Measurements from ENCODE around the gene SCD5. TPM values are rescaled to one million over a fixed set of nuclear protein-coding genes. Genes with fewer than 3 reads are reported as not detected.

Gene SCD5
- total and polyA plus RNA-seq, 2 of the 4 experiments (the other 2 are of a cell fraction) = 12.4 to 13.5 TPM

- in situ Hi-C loops (cut with MboI; ENCODE audit: low sequenced_read_pairs) = no loop called here
Measured at GRCh38 chr4:82601242-82602015, 197.2 kb downstream of the SCD5 start.

More at GRCh38 chr4:82601242-82602015, 197.2 kb downstream of the SCD5 start:
- intact Hi-C loops (cut with micrococcal nuclease) = no loop called here
- Histone ChIP-seq H3K4me1 (ENCODE audit: control insufficient read depth, insufficient read depth, low read length) (no peaks in the 10 kb centered on the region), H3K27me3 (ENCODE audit: control insufficient read depth, insufficient read depth, low read length) (peaks cover 25% of the 10 kb centered on the region), H2AFZ (replicated peaks; ENCODE audit: low read length, poor library complexity) (no peak overlapping the region), H3K79me1 (ENCODE audit: low read depth in 1 of 2, low read length in 2 of 2) (no peaks in the 10 kb centered on the region), H4K8ac (ENCODE audit: low read depth in 2 of 2, low read length in 2 of 2) (no peak overlapping the region), H2BK20ac (ENCODE audit: low read depth, low read length) (no peak overlapping the region), H4K91ac (ENCODE audit: insufficient read depth, low read depth, low read length) (no peak overlapping the region), H3K9me3 (ENCODE audit: control insufficient read depth, insufficient read depth, low read length) (no peaks in the 10 kb centered on the region), H3K18ac (ENCODE audit: low read depth, low read length) (no peak overlapping the region), H3K27ac (ENCODE audit: insufficient read depth, low read length) (no peak overlapping the region), H2BK15ac (ENCODE audit: low read depth, low read length) (no peak overlapping the region), H3K14ac (replicated peaks; ENCODE audit: low read depth, low read length) (no peak overlapping the region), H3K9me1 (ENCODE audit: insufficient read depth, low read length) (0 out of 2 replicates have a peak, but pooled peaks cover 4% of the 10 kb centered on the region), H3K4ac (ENCODE audit: low read depth, low read length) (no peak overlapping the region), H2AK9ac (replicated peaks; ENCODE audit: low read depth, low read length, poor library complexity) (no peak overlapping the region), H2BK120ac (ENCODE audit: low read depth, low read length) (no peak overlapping the region), H3K23ac (ENCODE audit: low read depth, low read length) (no peak overlapping the region), H2BK5ac (ENCODE audit: low read depth, low read length, poor library complexity, severe bottlenecking) (no peak overlapping the region), H3K4me3 (ENCODE audit: insufficient read depth, low read depth, low read length) (no peak overlapping the region), H2AK5ac (ENCODE audit: low read depth, low read length) (no peak overlapping the region), H3K9ac (ENCODE audit: low read depth, low read length) (no peak overlapping the region), H3K4me2 (ENCODE audit: low read depth, low read length) (no peak overlapping the region), H4K20me1 (ENCODE audit: insufficient read depth, low read length) (no peaks in the 10 kb centered on the region), H4K5ac (ENCODE audit: low read depth, low read length) (no peak overlapping the region), H3K56ac (ENCODE audit: extremely low read depth, insufficient read depth, low read length) (no peak overlapping the region), H3K36me3 (ENCODE audit: control insufficient read depth, insufficient read depth, low read length) (no peaks in the 10 kb centered on the region)
- ChIA-PET POLR2A (ENCODE audit: unreplicated experiment) (no interaction called here), CTCF (no interaction called here)
- BruUV-seq (replicated peaks) = no TSS peak
- dilution Hi-C loops (cut with HindIII; ENCODE audit: low sequenced_read_pairs, unreplicated experiment) = no loop called here
- DNase-seq (no peak), ATAC-seq (ENCODE audit: low read depth) (no peak)
- no CpG with 5 or more reads among the region's 9 CpGs for WGBS, 2 experiments (ENCODE audit: extremely low coverage in 2 of 2, insufficient read length in 1 of 2)
- TF ChIP-seq CEBPB (IDR thresholded peaks at IDR 0.05; ENCODE audit: low read depth, low read length) (peak; percentile 25; the same call in 1 of the 2 replicates), POLR2A (IDR thresholded peaks at IDR 0.05; ENCODE audit: low read depth, low read length) (no peak)

All from IMR-90 (cell line).